ENCODE results near the gene SNX9. TPM values are rescaled to one million over a fixed set of nuclear protein-coding genes. Genes with fewer than 3 reads are reported as not detected.

Gene SNX9
- total RNA-seq, 4 donors from 2014 or later = 29.4 to 44.9 (median 33.3) TPM

DNA sequence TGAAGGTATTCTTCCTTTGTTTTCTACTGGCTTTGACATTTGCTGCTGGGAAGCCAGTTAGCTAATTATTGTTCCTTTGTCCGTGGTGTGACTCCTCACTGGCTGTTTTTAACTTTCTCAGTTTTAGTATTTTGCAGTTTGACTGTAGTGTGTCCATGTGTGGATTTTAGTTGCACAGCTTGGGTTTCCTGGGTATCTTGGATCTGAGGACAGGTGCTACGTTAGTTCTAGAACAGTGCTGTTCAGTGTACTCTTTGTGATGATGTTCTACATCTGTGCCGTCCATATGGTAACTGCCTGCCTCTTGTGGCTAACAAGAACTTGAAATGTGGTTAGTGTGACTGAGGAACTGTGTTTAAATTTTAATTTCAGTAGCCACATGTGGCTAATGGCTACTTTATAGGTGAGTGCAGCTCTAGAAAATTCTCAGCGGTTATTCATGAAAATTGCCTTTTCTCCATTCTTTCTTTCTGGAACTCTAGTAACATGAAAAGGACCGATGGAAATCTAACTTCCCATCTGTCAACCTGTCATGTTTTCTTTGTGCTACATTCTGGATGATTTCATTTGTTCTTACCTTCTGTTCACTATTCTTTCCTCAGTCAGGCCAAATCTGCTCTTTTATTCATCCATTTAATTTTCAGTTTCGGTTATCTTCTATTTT is 7.4 kb downstream of the SNX9 start:
- no peak for DNase-seq
- no peaks in the 10 kb centered on the region for H3K27me3 ChIP-seq
- H3K4me1 ChIP-seq = peaks cover 36 to 44% of the 10 kb centered on the region in 2 donors
- H3K4me3 ChIP-seq = no peak overlapping the region
- in situ Hi-C loops (cut with MboI; ENCODE audit: low sequenced_read_pairs in 4 of 4) = no loop called here
- H3K36me3 ChIP-seq = no peaks in the 10 kb centered on the region
- no peak for ATAC-seq
- intact Hi-C loops (cut with DNase I; ENCODE audit: low total_unique reads) = loop anchor here (10.0 kb wide), 1 partner anchor 334 kb away; the partner anchor contains the start of genes GTF2H5 and SERAC1
- no peak for TF ChIP-seq POLR2A (IDR thresholded peaks at IDR 0.05)
- TF ChIP-seq, protein P1, sequence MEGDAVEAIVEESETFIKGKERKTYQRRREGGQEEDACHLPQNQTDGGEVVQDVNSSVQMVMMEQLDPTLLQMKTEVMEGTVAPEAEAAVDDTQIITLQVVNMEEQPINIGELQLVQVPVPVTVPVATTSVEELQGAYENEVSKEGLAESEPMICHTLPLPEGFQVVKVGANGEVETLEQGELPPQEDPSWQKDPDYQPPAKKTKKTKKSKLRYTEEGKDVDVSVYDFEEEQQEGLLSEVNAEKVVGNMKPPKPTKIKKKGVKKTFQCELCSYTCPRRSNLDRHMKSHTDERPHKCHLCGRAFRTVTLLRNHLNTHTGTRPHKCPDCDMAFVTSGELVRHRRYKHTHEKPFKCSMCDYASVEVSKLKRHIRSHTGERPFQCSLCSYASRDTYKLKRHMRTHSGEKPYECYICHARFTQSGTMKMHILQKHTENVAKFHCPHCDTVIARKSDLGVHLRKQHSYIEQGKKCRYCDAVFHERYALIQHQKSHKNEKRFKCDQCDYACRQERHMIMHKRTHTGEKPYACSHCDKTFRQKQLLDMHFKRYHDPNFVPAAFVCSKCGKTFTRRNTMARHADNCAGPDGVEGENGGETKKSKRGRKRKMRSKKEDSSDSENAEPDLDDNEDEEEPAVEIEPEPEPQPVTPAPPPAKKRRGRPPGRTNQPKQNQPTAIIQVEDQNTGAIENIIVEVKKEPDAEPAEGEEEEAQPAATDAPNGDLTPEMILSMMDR (IDR thresholded peaks at IDR 0.05 in 4 of 5, conservative IDR thresholded peaks at IDR 0.05 in 1 of 5) = no peak
- no peak overlapping the region for H3K27ac ChIP-seq
- H3K9me3 ChIP-seq = no peaks in the 10 kb centered on the region

DNA sequence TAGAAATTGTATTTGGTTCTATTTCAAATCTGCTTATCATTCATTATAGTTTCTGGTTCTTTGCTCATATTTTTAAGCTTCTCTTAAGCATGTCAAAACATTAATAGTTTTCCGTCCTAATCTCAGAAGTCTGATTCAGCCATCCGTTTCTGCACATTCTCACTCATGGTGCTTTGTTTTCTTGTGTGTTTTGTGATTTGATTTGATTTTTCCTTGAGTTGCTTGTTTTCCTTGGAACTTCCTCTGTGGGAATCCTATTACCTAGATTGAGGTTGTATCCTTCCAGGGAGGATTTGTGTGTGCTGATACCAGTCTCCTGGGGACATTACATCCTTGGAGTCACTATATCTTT is 7.9 kb downstream of the SNX9 start:
- H3K9me3 ChIP-seq = no peaks in the 10 kb centered on the region
- intact Hi-C loops (cut with DNase I; ENCODE audit: low total_unique reads) (loop anchor here (10.0 kb wide), 1 partner anchor 334 kb away; the partner anchor contains the start of genes GTF2H5 and SERAC1), in situ Hi-C loops (cut with MboI; ENCODE audit: low sequenced_read_pairs in 4 of 4) (no loop called here)
- H3K27ac ChIP-seq = no peak overlapping the region
- TF ChIP-seq, protein P1 (IDR thresholded peaks at IDR 0.05 in 4 of 5, conservative IDR thresholded peaks at IDR 0.05 in 1 of 5) = no peak
- H3K27me3 ChIP-seq = no peaks in the 10 kb centered on the region
- DNase-seq = no peak
- peaks cover 32 to 39% of the 10 kb centered on the region in 2 donors for H3K4me1 ChIP-seq
- H3K36me3 ChIP-seq = no peaks in the 10 kb centered on the region
- no peak overlapping the region for H3K4me3 ChIP-seq
- no peak for ATAC-seq

DNA sequence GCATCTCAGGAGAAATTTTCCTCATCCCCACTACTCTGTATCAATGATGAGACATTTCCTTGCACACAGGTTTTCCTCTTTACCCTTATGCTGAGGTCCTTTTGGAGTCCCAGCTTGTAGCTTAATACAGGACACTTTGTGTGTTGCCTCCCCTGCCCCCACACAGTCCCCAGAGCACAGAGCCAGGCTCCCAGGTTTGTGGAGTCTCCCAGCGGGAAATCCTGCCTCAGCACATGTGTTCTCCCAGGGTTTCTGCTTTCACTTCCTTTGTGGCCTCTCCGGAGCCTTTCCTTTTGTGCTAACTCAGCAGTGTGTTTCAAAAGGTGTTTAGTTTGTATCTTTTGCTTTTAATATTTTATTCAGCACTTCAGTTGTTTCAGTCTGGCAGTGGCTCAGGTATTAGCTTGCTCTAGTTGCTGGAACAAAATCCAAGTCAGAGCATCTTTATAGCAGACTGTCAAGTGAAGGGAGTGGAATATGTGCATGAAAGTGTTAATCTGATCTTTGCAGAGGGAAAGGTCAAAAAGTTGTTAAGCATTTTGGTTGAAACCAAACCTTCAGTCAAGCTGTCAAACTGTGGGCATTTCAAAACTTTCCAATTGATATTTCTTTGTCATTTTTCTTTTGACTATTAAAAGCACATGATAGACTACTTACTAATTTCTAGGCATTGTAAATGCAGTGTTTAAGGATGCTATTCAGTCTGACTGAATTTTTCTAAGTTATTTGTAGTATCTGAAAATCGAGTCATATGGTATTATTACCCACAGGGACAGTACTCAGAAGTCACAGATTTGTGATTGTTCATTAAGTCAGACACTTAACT is 8.6 kb downstream of the SNX9 start:
- TF ChIP-seq, protein P1 (IDR thresholded peaks at IDR 0.05 in 4 of 5, conservative IDR thresholded peaks at IDR 0.05 in 1 of 5) = no peak
- no peak for TF ChIP-seq POLR2A (IDR thresholded peaks at IDR 0.05)
- in situ Hi-C loops (cut with MboI; ENCODE audit: low sequenced_read_pairs in 4 of 4) = no loop called here
- intact Hi-C loops (cut with DNase I; ENCODE audit: low total_unique reads) = loop anchor here (10.0 kb wide), 1 partner anchor 333 kb away; the partner anchor contains the start of genes GTF2H5 and SERAC1

DNA sequence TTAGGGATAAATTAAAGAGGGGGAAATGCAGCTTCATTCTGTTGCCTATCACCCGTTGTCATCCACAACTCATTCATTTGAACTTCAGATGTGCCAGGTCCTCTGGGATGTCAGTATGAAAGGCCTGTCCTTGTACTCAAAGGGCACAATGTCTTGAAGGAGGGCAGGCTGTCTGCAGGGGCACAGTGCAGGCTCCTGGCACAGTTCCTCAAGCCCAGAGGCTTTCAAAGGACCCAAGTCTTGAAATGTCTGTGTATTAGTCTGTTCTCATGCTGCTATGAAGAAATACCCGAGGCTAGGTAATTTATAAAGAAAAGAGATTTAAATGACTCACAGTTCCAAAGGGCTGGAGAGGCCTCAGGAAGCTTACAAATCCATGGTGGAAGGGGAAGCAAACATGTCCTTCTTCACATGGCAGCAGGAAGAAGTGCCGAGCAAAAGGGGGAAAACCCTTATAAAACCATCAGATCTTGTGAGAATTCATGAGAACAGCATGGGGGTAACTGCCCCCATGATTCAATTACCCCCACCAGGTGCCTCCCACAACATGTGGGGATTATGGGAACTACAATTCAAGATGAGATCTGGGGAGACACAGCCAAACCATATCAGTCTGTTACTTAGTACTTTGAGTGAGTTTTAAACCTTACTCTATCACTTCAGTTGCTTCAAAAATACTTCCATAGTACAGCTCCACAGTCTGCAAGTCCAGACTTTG is 9.4 kb downstream of the SNX9 start:
- intact Hi-C loops (cut with DNase I; ENCODE audit: low total_unique reads) (loop anchor here (10.0 kb wide), 1 partner anchor 332 kb away; the partner anchor contains the start of genes GTF2H5 and SERAC1), in situ Hi-C loops (cut with MboI; ENCODE audit: low sequenced_read_pairs in 4 of 4) (no loop called here)
- H3K27ac ChIP-seq = no peak overlapping the region
- no peaks in the 10 kb centered on the region for H3K36me3 ChIP-seq
- no peak overlapping the region for H3K4me3 ChIP-seq
- TF ChIP-seq, protein P1 (IDR thresholded peaks at IDR 0.05 in 4 of 5, conservative IDR thresholded peaks at IDR 0.05 in 1 of 5) = no peak
- TF ChIP-seq POLR2A (IDR thresholded peaks at IDR 0.05) = no peak
- no peak for DNase-seq
- no peak for ATAC-seq
- H3K9me3 ChIP-seq = no peaks in the 10 kb centered on the region
- H3K4me1 ChIP-seq = peaks cover 33 to 39% of the 10 kb centered on the region in 2 donors
- no peaks in the 10 kb centered on the region for H3K27me3 ChIP-seq

More for the DNA sequence above, 8.6 kb downstream of the SNX9 start:
- no peaks in the 10 kb centered on the region for H3K36me3 ChIP-seq
- H3K27ac ChIP-seq = no peak overlapping the region
- H3K4me3 ChIP-seq = no peak overlapping the region
- peaks cover 32 to 38% of the 10 kb centered on the region in 2 donors for H3K4me1 ChIP-seq
- no peak for ATAC-seq
- H3K27me3 ChIP-seq = no peaks in the 10 kb centered on the region
- no peak for DNase-seq
- H3K9me3 ChIP-seq = no peaks in the 10 kb centered on the region
